SK-N-SH (cell line): ENCODE results near the gene GPRIN3.

Experiments
- CHD2 ChIP-seq: fragments of 150-350 bp; IDR thresholded peaks from 2 replicates; pipeline ENCODE4 v1.6.1; 2018; ENCODE audit warnings: low read length; ENCODE audit not compliant: partially characterized antibody
- CTCF ChIP-seq: fragments of 200-600 bp; sonication (generic); IDR thresholded peaks from 2 replicates; pipeline ENCODE4 v1.6.1; 2017; ENCODE audit warnings: antibody characterized with exemption, mild to moderate bottlenecking, moderate library complexity
- EP300 ChIP-seq, 2 experiments: IDR thresholded peaks; 2 replicates each; pipeline versions ENCODE4 v1.4.0 to v1.6.1; 2012; ENCODE audit warnings: borderline replicate concordance in 1 of 2, low read depth in 1 of 2, low read length in 1 of 2
- EZH2phosphoT487 ChIP-seq: fragments of 200-600 bp; sonication (generic); IDR thresholded peaks from 2 replicates; pipeline ENCODE4 v1.6.1; 2017; ENCODE audit warnings: low read depth, mixed run types, mild to moderate bottlenecking, antibody characterized with exemption, moderate library complexity, borderline replicate concordance
- GATA2 ChIP-seq: sonication (generic); formaldehyde crosslinking; IDR thresholded peaks from 2 replicates; pipeline ENCODE4 v1.5.0; 2020; ENCODE audit warnings: mild to moderate bottlenecking, missing genetic modification reagents
- NFIC ChIP-seq: IDR thresholded peaks from 2 replicates; pipeline ENCODE4 v1.4.0; 2012; ENCODE audit warnings: borderline replicate concordance
- NRF1 ChIP-seq: IDR thresholded peaks from 2 replicates; pipeline ENCODE4 v1.6.1; 2012; ENCODE audit warnings: low read depth, mild to moderate bottlenecking, low read length
- POLR2AphosphoS5 ChIP-seq: IDR thresholded peaks from 2 replicates; pipeline ENCODE4 v1.6.1; 2012; ENCODE audit warnings: low read depth, low read length
- REST ChIP-seq: IDR thresholded peaks from 2 replicates; pipeline ENCODE4 v1.6.1; 2012; ENCODE audit warnings: mild to moderate bottlenecking, low read depth, low read length, moderate library complexity
- SMC3 ChIP-seq: IDR thresholded peaks from 2 replicates; pipeline ENCODE4 v1.6.1; 2012; ENCODE audit warnings: low read depth, low read length, improper control_type of control experiment
- TAF1 ChIP-seq: IDR thresholded peaks from 2 replicates; pipeline ENCODE4 v1.6.1; 2012; ENCODE audit warnings: low read depth, mild to moderate bottlenecking, low read length, moderate library complexity, borderline replicate concordance
- YY1 ChIP-seq: IDR thresholded peaks from 2 replicates; pipeline ENCODE4 v1.4.0; 2012; ENCODE audit warnings: low read depth, mild to moderate bottlenecking
- TF ChIP-seq, protein P1 (sequence below): IDR thresholded peaks from 2 replicates; pipeline ENCODE4 v1.4.0; 2012; ENCODE audit warnings: low read depth
- TF ChIP-seq, protein P2 (sequence below): IDR thresholded peaks from 2 replicates; pipeline ENCODE4 v1.4.0; 2012; ENCODE audit warnings: low read depth, borderline replicate concordance

- TF ChIP-seq, protein P1, sequence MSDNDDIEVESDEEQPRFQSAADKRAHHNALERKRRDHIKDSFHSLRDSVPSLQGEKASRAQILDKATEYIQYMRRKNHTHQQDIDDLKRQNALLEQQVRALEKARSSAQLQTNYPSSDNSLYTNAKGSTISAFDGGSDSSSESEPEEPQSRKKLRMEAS: no peak
- TF ChIP-seq SMC3: no peak
- TF ChIP-seq GATA2 (CRISPR knock-in tag): no peak
- TF ChIP-seq REST: no peak
- no peak for TF ChIP-seq EP300 (IDR thresholded peaks at IDR 0.05; ENCODE audit: borderline replicate concordance in 1 of 2, low read depth in 1 of 2, low read length in 1 of 2)
- TF ChIP-seq CTCF: no peak
- TF ChIP-seq TAF1: no peak
- TF ChIP-seq, protein P2, sequence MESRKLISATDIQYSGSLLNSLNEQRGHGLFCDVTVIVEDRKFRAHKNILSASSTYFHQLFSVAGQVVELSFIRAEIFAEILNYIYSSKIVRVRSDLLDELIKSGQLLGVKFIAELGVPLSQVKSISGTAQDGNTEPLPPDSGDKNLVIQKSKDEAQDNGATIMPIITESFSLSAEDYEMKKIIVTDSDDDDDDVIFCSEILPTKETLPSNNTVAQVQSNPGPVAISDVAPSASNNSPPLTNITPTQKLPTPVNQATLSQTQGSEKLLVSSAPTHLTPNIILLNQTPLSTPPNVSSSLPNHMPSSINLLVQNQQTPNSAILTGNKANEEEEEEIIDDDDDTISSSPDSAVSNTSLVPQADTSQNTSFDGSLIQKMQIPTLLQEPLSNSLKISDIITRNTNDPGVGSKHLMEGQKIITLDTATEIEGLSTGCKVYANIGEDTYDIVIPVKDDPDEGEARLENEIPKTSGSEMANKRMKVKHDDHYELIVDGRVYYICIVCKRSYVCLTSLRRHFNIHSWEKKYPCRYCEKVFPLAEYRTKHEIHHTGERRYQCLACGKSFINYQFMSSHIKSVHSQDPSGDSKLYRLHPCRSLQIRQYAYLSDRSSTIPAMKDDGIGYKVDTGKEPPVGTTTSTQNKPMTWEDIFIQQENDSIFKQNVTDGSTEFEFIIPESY: no peak
- TF ChIP-seq CHD2: no peak
- TF ChIP-seq YY1: no peak
- no peak for TF ChIP-seq NRF1
- no peak for TF ChIP-seq NFIC
- no peak for TF ChIP-seq POLR2AphosphoS5
- no peak for TF ChIP-seq EZH2phosphoT487
These were observed 39.9 kb upstream of the GPRIN3 start for GRCh38 chr4:89347363-89348025.
